CD4-positive, alpha-beta T cell treated with Interleukin-15 for 1 hour (primary cell): ENCODE data around the gene CNTNAP3.
"Not testable (repeated sequence)": the region's sequence is repeated elsewhere in the genome, so short reads cannot be mapped to it uniquely, and the experiment has no call there.

Experiments used
- DNase-seq: peaks from one replicate; pipeline ENCODE4 v3.0.0-alpha.2; 2020

Gene CNTNAP3

DNA sequence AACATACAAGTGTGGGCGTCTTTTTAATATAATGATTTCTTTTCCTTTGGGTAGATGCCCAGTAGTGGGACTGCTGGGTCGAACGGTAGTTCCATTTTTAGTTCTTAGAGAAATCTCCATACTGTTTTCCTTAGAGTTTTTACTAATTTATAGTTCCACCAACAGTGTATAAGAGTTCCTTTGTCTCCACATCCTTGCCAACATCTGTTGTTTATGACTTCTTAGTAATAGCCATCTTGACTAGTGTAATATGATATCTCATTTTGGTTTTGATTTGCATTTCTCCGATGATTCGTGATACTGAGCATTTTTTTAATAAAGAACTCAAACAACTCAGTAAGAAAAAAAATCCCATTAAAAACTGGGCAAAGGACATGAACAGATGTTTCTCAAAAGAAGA lies 225.0 kb downstream of the CNTNAP3 start:
- not testable (repeated sequence) for DNase-seq

DNA sequence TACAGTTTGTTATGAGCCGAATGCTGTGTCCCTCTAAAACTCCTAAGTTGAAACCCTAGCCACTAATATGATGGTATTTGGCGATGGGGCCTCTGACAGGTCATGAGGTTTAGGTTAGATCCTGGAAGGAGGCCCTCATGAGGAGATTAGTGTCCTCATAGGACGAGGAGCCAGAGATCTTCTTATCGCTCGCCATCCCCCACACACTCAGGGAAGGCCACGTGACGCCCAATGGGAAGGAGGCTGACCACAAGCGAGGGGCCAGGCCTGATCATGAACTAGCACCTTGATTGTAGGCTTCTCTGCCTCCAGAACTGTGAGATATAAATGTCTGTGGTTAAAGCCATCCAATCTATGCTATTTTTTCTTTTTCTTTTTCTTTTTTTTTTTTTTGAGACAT lies 233.5 kb downstream of the CNTNAP3 start:
- not testable (repeated sequence) for DNase-seq

DNA sequence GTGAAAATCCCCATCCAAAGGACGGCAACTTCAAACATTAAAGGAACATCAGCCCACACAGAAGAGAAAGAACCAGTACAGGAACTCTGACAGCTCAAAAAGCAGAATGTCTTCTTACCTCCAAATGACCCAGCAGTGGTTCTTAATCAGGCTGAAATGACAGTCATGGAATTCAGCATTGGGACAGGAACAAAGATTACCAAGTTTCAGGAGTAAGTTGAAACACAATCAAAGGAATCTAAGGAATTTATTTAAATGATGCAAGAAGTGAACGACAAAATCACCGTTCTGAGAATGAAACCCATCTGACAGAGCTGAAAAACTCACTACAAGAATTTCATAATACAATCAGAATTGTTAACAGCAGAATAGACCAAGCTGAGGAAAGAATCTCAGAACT lies 241.1 kb downstream of the CNTNAP3 start:
- not testable (repeated sequence) for DNase-seq

DNA sequence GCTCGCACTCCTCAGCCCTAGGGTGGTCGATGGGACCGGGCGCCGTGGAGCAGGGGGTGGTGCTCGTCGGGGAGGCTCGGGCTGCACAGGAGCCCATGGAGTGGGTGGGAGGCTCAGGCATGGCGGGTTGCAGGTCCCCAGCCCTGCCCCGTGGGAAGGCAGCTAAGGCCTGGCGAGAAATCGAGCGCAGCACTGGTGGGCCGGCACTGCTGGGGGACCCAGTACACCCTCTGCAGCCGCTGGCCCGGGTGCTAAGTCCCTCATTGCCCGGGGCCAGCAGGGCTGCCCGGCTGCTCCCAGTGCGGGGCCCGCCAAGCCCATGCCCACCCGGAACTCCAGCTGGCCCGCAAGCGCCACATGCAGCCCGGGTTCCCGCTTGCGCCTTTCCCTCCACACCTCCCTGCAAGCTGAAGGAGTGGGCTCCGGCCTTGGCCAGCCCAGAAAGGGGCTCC lies 245.6 kb downstream of the CNTNAP3 start:
- DNase-seq, result not testable (repeated sequence)

DNA sequence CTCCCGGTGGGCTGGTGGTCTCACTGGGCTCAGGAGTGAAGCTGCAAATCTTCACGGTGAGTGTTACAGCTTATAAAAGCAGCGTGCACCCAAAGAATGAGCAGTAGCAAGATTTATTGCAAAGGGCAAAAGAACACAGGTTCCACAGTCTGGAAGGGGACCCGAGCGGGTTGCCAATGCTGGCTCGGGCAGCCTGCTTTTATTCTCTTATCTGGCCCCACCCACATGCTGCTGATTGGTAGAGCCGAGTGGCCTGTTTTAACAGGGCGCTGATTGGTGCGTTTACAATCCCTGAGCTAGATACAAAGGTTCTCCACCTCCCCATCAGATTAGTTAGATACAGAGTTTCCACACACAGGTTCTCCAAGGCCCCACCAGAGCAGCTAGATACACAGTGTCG lies 246.2 kb downstream of the CNTNAP3 start:
- not testable (repeated sequence) for DNase-seq

DNA sequence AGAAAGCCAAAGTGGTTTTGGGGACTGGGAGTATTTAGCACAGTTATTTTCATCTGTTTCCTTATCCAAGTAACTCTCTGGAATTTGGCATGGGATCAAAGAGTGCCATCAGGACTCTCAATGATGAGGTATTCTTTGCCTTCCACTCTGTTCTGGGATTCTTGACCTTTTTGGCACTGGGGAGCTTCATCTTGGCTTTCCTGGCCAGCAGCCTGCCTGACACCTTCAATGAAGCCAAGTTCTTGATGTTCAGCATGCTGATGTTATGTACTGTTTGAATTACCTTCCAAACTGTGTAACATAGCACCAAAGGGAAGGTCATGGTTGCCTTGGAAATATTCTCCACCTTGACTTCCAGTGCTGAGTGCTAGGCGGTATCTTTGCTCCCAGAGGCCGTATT lies 248.8 kb downstream of the CNTNAP3 start:
- not testable (repeated sequence) for DNase-seq

DNA sequence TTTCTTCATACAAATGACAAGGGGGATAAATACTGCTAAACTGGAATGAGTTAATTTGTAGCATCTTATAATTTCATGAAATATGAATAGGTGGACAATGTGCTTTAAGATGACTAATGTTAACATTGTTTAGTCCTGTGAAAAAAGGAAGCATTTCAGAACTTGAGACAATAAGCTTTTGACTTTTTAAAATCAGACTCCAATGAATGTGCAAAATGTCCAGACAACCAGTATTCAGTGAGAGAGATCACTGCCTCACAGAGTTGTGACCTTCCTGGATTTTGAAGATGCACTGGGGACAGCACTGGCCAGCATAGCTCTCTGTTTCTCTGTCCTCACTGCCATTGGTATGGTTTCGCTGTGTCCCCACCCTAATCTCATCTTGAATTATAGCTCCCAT lies 249.7 kb downstream of the CNTNAP3 start:
- DNase-seq, result not testable (repeated sequence)

DNA sequence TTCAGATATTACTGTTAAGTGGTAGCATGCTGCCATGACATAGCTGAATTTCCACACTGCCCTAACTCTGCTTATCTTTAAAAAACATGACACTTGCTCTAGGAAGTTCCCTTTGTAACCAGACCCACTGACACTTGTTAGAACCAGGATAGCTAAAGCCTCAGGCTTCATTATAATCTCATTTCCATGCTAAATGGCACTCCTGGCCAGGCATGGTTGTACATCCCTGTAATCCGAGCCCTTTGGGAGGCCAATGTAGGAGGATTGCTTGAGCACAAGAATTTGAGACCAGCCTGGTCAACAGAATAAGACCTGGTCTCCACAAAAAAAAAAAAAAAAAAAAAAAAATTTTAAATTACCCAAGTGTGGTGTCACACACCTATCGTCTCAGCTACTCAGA lies 254.1 kb downstream of the CNTNAP3 start:
- DNase-seq, result not testable (repeated sequence)

DNA sequence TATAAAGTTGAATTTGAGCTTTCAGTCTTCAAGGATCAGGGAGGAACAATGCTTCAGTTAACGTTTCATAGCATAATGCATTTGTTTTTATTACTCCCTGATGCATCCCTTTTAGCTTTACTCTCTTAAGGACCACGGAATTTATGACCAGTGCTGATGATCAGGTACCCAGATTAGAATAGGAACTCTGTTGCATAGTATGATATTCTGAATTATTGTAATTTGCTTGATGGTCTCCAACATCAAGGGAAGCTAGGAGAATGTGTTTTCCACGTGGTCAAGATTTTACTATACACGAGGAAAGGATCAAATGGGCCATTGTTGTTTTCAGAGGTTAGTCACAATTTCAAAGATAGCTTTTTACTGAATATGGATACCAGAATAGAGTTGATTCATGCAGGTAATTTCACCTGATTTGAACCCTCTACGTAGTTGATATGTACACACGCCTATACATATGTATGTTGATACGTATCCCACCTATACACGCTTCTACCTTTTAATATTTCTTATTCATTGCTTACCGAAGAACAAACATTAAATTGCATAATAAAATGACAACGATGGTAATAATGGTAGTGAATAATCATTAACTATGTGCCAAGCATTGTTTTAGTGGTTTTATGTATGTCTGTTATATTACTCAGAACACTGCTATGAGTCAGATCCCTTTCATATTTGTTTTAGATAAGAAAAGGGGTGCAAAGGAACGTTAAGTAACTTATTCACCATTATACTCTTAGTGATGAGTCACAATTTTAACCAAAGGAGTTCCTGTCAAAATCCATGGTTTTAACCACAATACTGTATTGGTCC lies 257.6 kb downstream of the CNTNAP3 start:
- not testable (repeated sequence) for DNase-seq

DNA sequence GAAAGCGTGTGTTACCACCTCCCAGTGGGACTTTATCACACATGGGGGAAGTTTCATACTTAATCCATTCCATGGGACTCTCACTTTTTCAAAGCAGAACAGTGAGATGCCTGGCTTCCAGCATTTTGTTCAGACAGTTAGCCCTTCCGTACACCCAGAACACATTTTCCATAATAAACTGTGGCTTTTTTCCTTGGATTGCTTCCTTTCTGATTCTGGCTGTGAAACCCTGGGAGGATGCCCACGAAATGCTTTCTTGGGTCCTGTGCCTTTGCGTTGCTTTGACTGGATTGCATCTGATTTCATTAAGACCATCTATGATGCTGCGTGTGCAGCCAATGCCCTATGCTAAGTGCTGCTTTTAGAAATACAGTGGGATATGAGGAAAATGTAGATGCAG lies 259.1 kb downstream of the CNTNAP3 start:
- not testable (repeated sequence) for DNase-seq

DNA sequence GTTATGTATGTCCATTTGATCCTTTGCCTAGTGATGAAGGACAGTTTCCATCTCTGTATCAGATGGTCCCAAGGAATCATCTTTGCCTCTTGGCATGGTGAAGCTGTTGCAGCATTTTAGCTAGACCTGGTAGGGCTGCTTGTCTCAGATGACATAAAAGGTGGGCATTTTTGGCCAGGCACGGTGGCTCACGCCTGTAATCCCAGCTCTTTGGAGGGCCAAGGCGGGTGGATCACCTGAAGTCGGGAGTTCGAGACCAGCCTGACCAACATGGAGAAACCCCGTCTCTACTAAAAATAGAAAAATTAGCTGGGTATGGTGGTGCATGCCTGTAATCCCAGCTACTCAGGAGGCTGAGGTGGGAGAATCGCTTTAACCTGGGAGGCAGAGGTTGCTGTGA lies 259.8 kb downstream of the CNTNAP3 start:
- DNase-seq, result not testable (repeated sequence)

DNA sequence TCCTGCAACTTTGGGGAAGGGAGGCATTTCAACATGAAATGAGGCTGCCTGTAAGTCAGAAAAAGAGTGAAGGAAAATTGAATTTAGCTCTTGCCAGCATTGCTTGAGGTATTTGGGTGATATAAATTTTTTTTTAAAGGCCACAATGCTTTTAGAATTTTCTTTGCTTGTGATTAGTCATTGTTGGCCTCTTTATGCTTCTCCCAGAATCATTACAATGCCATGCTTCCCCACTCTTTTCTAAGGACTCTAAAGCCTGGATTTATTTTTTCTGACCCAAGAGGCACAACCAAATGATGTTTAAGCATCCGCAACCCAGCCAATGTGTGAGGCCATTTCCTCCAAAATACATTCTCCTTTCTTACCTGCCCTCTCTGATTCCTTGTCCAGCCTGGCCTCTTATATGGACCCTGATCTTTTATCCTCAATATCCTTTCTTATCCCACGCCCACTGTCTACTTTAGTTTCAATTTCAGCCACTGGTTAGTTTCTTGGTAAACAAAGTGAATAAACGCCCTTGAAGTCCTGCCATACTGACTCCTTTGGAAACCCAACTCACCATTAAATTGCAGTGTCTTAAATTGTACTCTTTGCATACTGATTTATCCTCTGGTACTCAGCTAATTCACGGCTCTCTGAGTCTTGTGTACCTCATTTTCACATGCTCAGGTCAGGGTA lies 261.9 kb downstream of the CNTNAP3 start:
- DNase-seq, result not testable (repeated sequence)
